Neural cell (in vitro differentiated cells): Measurements from ENCODE around the gene ZNF785. TPM values are rescaled to one million over a fixed set of nuclear protein-coding genes. Genes with fewer than 3 reads are reported as not detected.

Experiments
- H2AFZ ChIP-seq: fragments of 200-600, 300-800 bp; sonication (generic), shearing (Covaris generic); 2 replicates; pipeline ENCODE4 v1.6.0; 2014; ENCODE audit warnings: low read depth, mild to moderate bottlenecking, antibody characterized with exemption, low read length, moderate library complexity
- H3F3A ChIP-seq: fragments of 200-600 bp; shearing (Covaris generic); 2 replicates; pipeline ENCODE4 v1.6.1; 2016; ENCODE audit warnings: mild to moderate bottlenecking, moderate library complexity, mixed read lengths, antibody characterized with exemption, low read length; ENCODE audit not compliant: insufficient read depth, poor library complexity, severe bottlenecking
- H3K27ac ChIP-seq: fragments of 200-600, 300-800 bp; sonication (generic), shearing (Covaris generic); 2 replicates; pipeline ENCODE4 v1.5.1; 2014; ENCODE audit warnings: mild to moderate bottlenecking, low read length, moderate library complexity
- H3K27me3 ChIP-seq: fragments of 300-800, 200-600 bp; sonication (generic), shearing (Covaris generic); 2 replicates; pipeline ENCODE4 v1.6.0; 2014; ENCODE audit warnings: mild to moderate bottlenecking, low read depth, low read length, moderate library complexity; ENCODE audit not compliant: insufficient read depth
- H3K36me3 ChIP-seq: fragments of 300-800, 200-600 bp; sonication (generic), shearing (Covaris generic); 2 replicates; pipeline ENCODE4 v1.5.1; 2014; ENCODE audit warnings: mild to moderate bottlenecking, antibody characterized with exemption, low read length, moderate library complexity; ENCODE audit not compliant: insufficient read depth
- H3K4me2 ChIP-seq: fragments of 300-800, 200-600 bp; sonication (generic), shearing (Covaris generic); 2 replicates; pipeline ENCODE4 v1.6.0; 2014; ENCODE audit warnings: mild to moderate bottlenecking, low read length
- H3K4me3 ChIP-seq: fragments of 300-800, 200-600 bp; sonication (generic), shearing (Covaris generic); 2 replicates; pipeline ENCODE4 v1.5.1; 2014; ENCODE audit warnings: mild to moderate bottlenecking, low read length, moderate library complexity
- H3K79me2 ChIP-seq: fragments of 200-600 bp; shearing (Covaris generic); replicated peaks from 2 replicates; pipeline ENCODE4 v1.6.0; 2014; ENCODE audit warnings: mild to moderate bottlenecking, low read length, moderate library complexity; ENCODE audit not compliant: insufficient read depth
- H3K9ac ChIP-seq: fragments of 300-800, 200-600 bp; sonication (generic), shearing (Covaris generic); 2 replicates; pipeline ENCODE4 v1.6.1; 2016; ENCODE audit warnings: mild to moderate bottlenecking, low read length, mixed read lengths
- H3K9me2 ChIP-seq: fragments of 200-600 bp; shearing (Covaris generic); 2 replicates; pipeline ENCODE4 v1.6.1; 2016; ENCODE audit warnings: mild to moderate bottlenecking, low read length, mixed read lengths; ENCODE audit not compliant: insufficient read depth
- H3K9me3 ChIP-seq: fragments of 200-600, 300-800 bp; sonication (generic), shearing (Covaris generic); 2 replicates; pipeline ENCODE4 v1.6.1; 2016; ENCODE audit warnings: mild to moderate bottlenecking, mixed run types, low read length, moderate library complexity, mixed read lengths
- H4K20me1 ChIP-seq: fragments of 200-600 bp; shearing (Covaris generic); 2 replicates; pipeline ENCODE4 v1.6.1; 2016; ENCODE audit warnings: mild to moderate bottlenecking, mixed run types; ENCODE audit not compliant: insufficient read depth
- EP300 ChIP-seq: fragments of 450-650 bp; conservative IDR thresholded peaks from 2 replicates; pipeline ENCODE4 v1.6.1; 2014; ENCODE audit warnings: antibody characterized with exemption, mild to moderate bottlenecking, moderate library complexity; ENCODE audit not compliant: poor library complexity, severe bottlenecking
- EZH2 ChIP-seq: fragments of 200-600, 300-800 bp; shearing (Covaris generic), sonication (generic); IDR thresholded peaks from 2 replicates; pipeline ENCODE4 v1.6.1; 2014; ENCODE audit warnings: antibody characterized with exemption, low read length, borderline replicate concordance, mild to moderate bottlenecking; ENCODE audit not compliant: insufficient read depth, poor library complexity, severe bottlenecking
- MXI1 ChIP-seq: fragments of 450-650 bp; conservative IDR thresholded peaks from 2 replicates; pipeline ENCODE4 v1.6.1; 2014; ENCODE audit warnings: antibody characterized with exemption, mild to moderate bottlenecking; ENCODE audit not compliant: poor library complexity, severe bottlenecking
- POLR2AphosphoS5 ChIP-seq: IDR thresholded peaks from 2 replicates; pipeline ENCODE4 v1.6.1; 2012
- RAD21 ChIP-seq: fragments of 450-650 bp; conservative IDR thresholded peaks from 2 replicates; pipeline ENCODE4 v1.6.1; 2014; ENCODE audit warnings: antibody characterized with exemption, mild to moderate bottlenecking, moderate library complexity
- SMC3 ChIP-seq: fragments of 450-650 bp; conservative IDR thresholded peaks from 2 replicates; pipeline ENCODE4 v1.6.1; 2014; ENCODE audit warnings: antibody characterized with exemption, mild to moderate bottlenecking, moderate library complexity; ENCODE audit not compliant: poor library complexity
- TAF1 ChIP-seq: IDR thresholded peaks from 2 replicates; pipeline ENCODE4 v1.6.1; 2012; ENCODE audit warnings: low read depth
- polyA plus RNA-seq: library from polyadenylated mRNA; depleted of rRNA; stranded (reverse); fragments of >200 nt; gene quantifications from 2 replicates; pipeline ENCODE4 v1.2.3, GENCODE V29; 2014
- TF ChIP-seq, protein P1 (sequence below): IDR thresholded peaks from 2 replicates; pipeline ENCODE4 v1.6.1; 2012; ENCODE audit warnings: borderline replicate concordance
- TF ChIP-seq, protein P2 (sequence below): fragments of 450-650 bp; IDR thresholded peaks from 2 replicates; pipeline ENCODE4 v1.5.1; 2014; ENCODE audit warnings: antibody characterized with exemption, mild to moderate bottlenecking, moderate library complexity; ENCODE audit not compliant: poor library complexity, severe bottlenecking

ZNF785 gene
- polyA plus RNA-seq, 1 donor from 2014 or later = 26.4 TPM

DNA sequence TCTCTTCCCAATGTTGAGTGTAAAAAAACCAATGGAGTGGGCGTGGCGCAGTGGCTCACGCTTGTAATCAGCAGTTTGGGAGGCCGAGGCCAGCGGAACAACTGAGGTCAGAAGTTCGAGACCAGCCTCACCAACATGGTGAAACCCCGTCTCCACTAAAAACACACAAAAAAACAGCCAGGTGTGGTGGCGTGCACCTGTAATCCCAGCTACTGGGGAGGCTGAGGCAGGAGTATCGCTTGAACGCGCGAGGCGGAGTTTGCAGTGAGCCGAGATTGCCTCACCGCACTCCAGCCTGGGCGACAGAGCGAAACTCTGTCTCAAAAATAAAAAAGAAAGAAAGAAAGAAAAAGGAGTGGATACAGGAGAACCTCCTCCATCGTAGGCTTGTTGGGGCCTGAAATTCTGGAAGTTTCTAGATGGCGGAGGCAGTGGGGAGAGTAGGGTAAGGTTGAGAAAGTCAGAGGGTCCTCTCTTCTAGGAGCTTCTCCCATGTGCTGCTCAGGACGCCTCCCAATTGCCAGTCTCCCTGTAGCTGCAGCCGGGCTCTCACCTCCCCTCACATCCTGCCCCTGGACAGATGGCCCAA, 26.6 kb downstream of the ZNF785 start:
- no peaks in the 10 kb centered on the region for H4K20me1 ChIP-seq
- H3K9me2 ChIP-seq = no peaks in the 10 kb centered on the region
- no peaks in the 10 kb centered on the region for H3F3A ChIP-seq
- H3K4me2 ChIP-seq = peak overlapping the region; percentile 25
- peak overlapping the region; percentile 97 for H3K27ac ChIP-seq
- H3K9me3 ChIP-seq = no peaks in the 10 kb centered on the region
- H3K79me2 ChIP-seq = peaks cover 7% of the 10 kb centered on the region
- no peaks in the 10 kb centered on the region for H3K27me3 ChIP-seq
- peak overlapping the region; percentile 89 for H2AFZ ChIP-seq
- peak overlapping the region; percentile 89 for H3K4me3 ChIP-seq
- peak overlapping the region; percentile 98 for H3K9ac ChIP-seq
- H3K36me3 ChIP-seq = no peaks in the 10 kb centered on the region
- TF ChIP-seq, protein P1, sequence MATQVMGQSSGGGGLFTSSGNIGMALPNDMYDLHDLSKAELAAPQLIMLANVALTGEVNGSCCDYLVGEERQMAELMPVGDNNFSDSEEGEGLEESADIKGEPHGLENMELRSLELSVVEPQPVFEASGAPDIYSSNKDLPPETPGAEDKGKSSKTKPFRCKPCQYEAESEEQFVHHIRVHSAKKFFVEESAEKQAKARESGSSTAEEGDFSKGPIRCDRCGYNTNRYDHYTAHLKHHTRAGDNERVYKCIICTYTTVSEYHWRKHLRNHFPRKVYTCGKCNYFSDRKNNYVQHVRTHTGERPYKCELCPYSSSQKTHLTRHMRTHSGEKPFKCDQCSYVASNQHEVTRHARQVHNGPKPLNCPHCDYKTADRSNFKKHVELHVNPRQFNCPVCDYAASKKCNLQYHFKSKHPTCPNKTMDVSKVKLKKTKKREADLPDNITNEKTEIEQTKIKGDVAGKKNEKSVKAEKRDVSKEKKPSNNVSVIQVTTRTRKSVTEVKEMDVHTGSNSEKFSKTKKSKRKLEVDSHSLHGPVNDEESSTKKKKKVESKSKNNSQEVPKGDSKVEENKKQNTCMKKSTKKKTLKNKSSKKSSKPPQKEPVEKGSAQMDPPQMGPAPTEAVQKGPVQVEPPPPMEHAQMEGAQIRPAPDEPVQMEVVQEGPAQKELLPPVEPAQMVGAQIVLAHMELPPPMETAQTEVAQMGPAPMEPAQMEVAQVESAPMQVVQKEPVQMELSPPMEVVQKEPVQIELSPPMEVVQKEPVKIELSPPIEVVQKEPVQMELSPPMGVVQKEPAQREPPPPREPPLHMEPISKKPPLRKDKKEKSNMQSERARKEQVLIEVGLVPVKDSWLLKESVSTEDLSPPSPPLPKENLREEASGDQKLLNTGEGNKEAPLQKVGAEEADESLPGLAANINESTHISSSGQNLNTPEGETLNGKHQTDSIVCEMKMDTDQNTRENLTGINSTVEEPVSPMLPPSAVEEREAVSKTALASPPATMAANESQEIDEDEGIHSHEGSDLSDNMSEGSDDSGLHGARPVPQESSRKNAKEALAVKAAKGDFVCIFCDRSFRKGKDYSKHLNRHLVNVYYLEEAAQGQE = no peak
- TF ChIP-seq RAD21 (no peak), POLR2AphosphoS5 (no peak), TAF1 (no peak), EP300 (no peak), SMC3 (no peak), EZH2 (no peak), MXI1 (no peak)
- TF ChIP-seq, protein P2, sequence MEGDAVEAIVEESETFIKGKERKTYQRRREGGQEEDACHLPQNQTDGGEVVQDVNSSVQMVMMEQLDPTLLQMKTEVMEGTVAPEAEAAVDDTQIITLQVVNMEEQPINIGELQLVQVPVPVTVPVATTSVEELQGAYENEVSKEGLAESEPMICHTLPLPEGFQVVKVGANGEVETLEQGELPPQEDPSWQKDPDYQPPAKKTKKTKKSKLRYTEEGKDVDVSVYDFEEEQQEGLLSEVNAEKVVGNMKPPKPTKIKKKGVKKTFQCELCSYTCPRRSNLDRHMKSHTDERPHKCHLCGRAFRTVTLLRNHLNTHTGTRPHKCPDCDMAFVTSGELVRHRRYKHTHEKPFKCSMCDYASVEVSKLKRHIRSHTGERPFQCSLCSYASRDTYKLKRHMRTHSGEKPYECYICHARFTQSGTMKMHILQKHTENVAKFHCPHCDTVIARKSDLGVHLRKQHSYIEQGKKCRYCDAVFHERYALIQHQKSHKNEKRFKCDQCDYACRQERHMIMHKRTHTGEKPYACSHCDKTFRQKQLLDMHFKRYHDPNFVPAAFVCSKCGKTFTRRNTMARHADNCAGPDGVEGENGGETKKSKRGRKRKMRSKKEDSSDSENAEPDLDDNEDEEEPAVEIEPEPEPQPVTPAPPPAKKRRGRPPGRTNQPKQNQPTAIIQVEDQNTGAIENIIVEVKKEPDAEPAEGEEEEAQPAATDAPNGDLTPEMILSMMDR = no peak

DNA sequence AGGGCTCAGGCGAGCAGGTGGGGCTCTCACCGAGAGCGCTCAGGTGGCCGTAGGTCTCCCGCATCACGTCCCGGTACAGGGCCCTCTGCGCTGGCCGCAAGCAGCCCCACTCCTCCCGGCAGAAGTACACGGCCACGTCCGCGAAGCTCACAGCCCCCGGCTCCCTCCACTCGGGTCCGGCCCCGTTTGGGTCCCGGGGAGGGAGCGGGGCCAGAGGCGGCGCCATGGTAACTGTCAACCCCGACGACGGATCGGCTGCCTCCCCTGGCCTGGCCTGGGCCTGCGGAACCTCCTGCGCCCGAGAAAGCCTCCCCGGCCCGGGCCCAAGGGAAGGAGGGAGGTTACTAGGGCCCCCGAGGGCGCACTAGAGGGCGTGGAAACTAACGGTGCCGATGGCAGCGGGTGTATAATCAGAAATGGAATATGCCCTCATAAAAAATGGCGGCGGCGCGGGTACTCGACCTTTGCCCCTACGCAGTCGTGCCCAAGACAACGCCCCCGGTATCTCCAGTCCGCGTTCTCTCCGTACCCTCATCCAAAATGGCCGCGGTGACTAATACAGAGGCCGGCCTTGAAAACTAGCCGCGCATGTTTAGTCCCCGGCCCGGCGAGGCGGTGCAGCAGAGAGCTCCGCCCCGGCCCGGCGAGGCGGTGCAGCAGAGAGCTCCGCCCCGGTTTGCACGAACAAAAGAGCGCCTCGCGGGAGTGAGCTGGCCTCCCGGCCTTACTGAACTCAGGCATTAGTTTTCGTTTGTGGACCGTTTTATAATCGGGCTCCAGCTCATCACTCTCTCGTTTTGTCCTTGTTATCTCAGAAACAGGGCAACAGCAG, 27.3 kb downstream of the ZNF785 start, which contains the start of gene ZNF764:
Gene ZNF764 (minus strand): TSS at position 418 of the 832 bp plus-strand sequence. CDS start 192 bp downstream, at position 226.
- TF ChIP-seq EP300 = peak; percentile 57
- TF ChIP-seq, protein P1 = peak; percentile 31
- peak; percentile 44 for TF ChIP-seq SMC3
- TF ChIP-seq TAF1 = no peak
- TF ChIP-seq RAD21 = peak; percentile 48
- TF ChIP-seq POLR2AphosphoS5 = peak; percentile 58
- TF ChIP-seq, protein P2 = peak; percentile 43
- peak; percentile 70 for TF ChIP-seq MXI1
- no peak for TF ChIP-seq EZH2
- H3K27me3 ChIP-seq = no peaks in the 10 kb centered on the region
- H3K4me2 ChIP-seq = peak within 1 kb of the TSS; percentile 78
- H3K79me2 ChIP-seq = peaks cover 7% of the 10 kb centered on the region
- no peaks in the 10 kb centered on the region for H3K9me2 ChIP-seq
- peak within 1 kb of the TSS; percentile 95 for H2AFZ ChIP-seq
- H3K27ac ChIP-seq = peak within 1 kb of the TSS; percentile 97
- H3K9ac ChIP-seq = peak within 1 kb of the TSS; percentile 98
- no peaks in the 10 kb centered on the region for H4K20me1 ChIP-seq
- H3K9me3 ChIP-seq = no peaks in the 10 kb centered on the region
- H3K36me3 ChIP-seq = no peaks in the 10 kb centered on the region
- no peaks in the 10 kb centered on the region for H3F3A ChIP-seq
- H3K4me3 ChIP-seq = peak within 1 kb of the TSS; percentile 89
